OCI-LY3 (cell line): ENCODE data around the gene UBN1.
A peak's percentile ranks its signal among the peaks of the same experiment; 100 is the strongest.

Experiments
- H2AFZ ChIP-seq: fragments of 200-600, 300-600 bp; shearing (Covaris generic); 2 replicates; pipeline ENCODE4 v1.6.0; 2014; ENCODE audit warnings: antibody characterized with exemption, low read depth, low read length
- H3K27ac ChIP-seq: fragments of 200-600, 300-600 bp; sonication (generic); 2 replicates; pipeline ENCODE4 v1.5.1; 2014; ENCODE audit warnings: mild to moderate bottlenecking, low read length, moderate library complexity, mixed read lengths
- H3K27me3 ChIP-seq: fragments of 200-600, 300-600 bp; sonication (generic); 2 replicates; pipeline ENCODE4 v1.6.1; 2014; ENCODE audit warnings: low read depth, low read length, mixed read lengths
- H3K36me3 ChIP-seq: fragments of 200-600, 300-600 bp; sonication (generic); replicated peaks from 2 replicates; pipeline ENCODE3; 2014; ENCODE audit warnings: low read depth, low read length, mixed read lengths
- H3K4me1 ChIP-seq: fragments of 300-600, 200-600 bp; sonication (generic); 2 replicates; pipeline ENCODE4 v1.6.1; 2014; ENCODE audit warnings: low read length, mixed read lengths
- H3K4me2 ChIP-seq: fragments of 200-600, 300-600 bp; sonication (generic); 2 replicates; pipeline ENCODE4 v1.6.1; 2014; ENCODE audit warnings: low read length, mixed read lengths
- H3K4me3 ChIP-seq: fragments of 300-600, 200-600 bp; sonication (generic); 2 replicates; pipeline ENCODE4 v1.5.1; 2014; ENCODE audit warnings: antibody characterized with exemption, mild to moderate bottlenecking, low read length, moderate library complexity
- H3K79me2 ChIP-seq: fragments of 300-600, 200-600 bp; shearing (Covaris generic); 2 replicates; pipeline ENCODE4 v1.6.1; 2014; ENCODE audit warnings: mild to moderate bottlenecking, low read length, mixed read lengths
- H3K9ac ChIP-seq: fragments of 300-600, 200-600 bp; shearing (Covaris generic); 2 replicates; pipeline ENCODE4 v1.6.0; 2014; ENCODE audit warnings: mild to moderate bottlenecking, low read length, moderate library complexity
- H3K9me3 ChIP-seq: fragments of 200-600, 300-600 bp; shearing (Covaris generic); 2 replicates; pipeline ENCODE4 v1.6.1; 2014; ENCODE audit warnings: low read length, mixed read lengths; ENCODE audit not compliant: insufficient read depth
- H4K20me1 ChIP-seq: fragments of 200-600, 300-600 bp; sonication (generic); 2 replicates; pipeline ENCODE4 v1.6.1; 2016; ENCODE audit warnings: low read length, mixed read lengths; ENCODE audit not compliant: insufficient read depth
- EZH2phosphoT487 ChIP-seq: fragments of 200-600 bp; shearing (Covaris generic); IDR thresholded peaks from 2 replicates; pipeline ENCODE4 v1.6.1; 2018; ENCODE audit warnings: antibody characterized with exemption, mixed run types, low read depth
- TF ChIP-seq, protein P1 (sequence below): fragments of 200-600, 300-600 bp; sonication (generic); IDR thresholded peaks from 2 replicates; pipeline ENCODE4 v1.5.1; 2014; ENCODE audit warnings: antibody characterized with exemption, low read length, low read depth

Gene UBN1

DNA sequence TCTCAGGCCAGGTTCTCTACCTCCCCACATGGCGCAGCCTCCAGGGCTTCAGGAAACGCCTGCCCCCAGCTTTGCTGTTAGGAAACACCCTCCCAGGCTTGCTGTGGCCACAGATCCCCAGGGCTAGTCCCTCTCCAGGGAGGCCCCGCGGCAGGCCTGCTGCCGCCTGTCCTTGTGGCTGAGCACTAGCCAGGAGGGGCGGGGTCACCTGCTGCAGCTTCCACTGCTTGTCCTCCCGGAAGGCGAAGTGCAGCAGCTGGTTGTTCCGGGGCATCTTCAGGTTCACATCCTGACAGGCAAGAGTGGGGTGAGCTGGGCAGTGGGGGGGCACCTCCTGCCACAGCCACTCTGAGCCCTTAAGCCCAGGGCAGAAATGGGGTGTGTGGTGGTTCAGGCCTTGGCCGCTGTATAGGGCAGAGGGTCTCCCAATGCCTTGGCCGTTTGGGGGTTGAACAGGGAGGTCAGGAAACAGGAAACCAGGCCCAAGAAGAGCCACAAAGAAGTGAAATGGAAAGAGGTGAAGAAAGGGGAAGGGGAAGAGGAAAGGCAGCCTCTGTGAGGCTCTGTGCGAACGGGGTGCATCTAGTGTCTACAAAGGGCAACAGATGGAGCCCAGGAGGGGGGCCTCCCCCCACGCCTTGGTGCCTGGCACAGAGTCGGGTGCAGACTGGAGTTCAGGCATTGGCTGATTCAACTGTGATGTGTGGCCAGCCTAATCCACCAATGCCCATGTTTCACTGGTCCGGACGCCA lies 46.8 kb upstream of the UBN1 start:
- H3K79me2 ChIP-seq: no peaks in the 10 kb centered on the region
- H3K27me3 ChIP-seq: no peaks in the 10 kb centered on the region
- H3K4me2 ChIP-seq: no peak overlapping the region
- no peaks in the 10 kb centered on the region for H3K36me3 ChIP-seq
- no peak overlapping the region for H3K27ac ChIP-seq
- H3K4me1 ChIP-seq: peaks cover 17% of the 10 kb centered on the region
- TF ChIP-seq, protein P1, sequence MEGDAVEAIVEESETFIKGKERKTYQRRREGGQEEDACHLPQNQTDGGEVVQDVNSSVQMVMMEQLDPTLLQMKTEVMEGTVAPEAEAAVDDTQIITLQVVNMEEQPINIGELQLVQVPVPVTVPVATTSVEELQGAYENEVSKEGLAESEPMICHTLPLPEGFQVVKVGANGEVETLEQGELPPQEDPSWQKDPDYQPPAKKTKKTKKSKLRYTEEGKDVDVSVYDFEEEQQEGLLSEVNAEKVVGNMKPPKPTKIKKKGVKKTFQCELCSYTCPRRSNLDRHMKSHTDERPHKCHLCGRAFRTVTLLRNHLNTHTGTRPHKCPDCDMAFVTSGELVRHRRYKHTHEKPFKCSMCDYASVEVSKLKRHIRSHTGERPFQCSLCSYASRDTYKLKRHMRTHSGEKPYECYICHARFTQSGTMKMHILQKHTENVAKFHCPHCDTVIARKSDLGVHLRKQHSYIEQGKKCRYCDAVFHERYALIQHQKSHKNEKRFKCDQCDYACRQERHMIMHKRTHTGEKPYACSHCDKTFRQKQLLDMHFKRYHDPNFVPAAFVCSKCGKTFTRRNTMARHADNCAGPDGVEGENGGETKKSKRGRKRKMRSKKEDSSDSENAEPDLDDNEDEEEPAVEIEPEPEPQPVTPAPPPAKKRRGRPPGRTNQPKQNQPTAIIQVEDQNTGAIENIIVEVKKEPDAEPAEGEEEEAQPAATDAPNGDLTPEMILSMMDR: no peak
- TF ChIP-seq EZH2phosphoT487: no peak
- no peaks in the 10 kb centered on the region for H3K9me3 ChIP-seq
- no peak overlapping the region for H3K9ac ChIP-seq
- H2AFZ ChIP-seq: no peak overlapping the region
- H3K4me3 ChIP-seq: no peak overlapping the region
- no peaks in the 10 kb centered on the region for H4K20me1 ChIP-seq

DNA sequence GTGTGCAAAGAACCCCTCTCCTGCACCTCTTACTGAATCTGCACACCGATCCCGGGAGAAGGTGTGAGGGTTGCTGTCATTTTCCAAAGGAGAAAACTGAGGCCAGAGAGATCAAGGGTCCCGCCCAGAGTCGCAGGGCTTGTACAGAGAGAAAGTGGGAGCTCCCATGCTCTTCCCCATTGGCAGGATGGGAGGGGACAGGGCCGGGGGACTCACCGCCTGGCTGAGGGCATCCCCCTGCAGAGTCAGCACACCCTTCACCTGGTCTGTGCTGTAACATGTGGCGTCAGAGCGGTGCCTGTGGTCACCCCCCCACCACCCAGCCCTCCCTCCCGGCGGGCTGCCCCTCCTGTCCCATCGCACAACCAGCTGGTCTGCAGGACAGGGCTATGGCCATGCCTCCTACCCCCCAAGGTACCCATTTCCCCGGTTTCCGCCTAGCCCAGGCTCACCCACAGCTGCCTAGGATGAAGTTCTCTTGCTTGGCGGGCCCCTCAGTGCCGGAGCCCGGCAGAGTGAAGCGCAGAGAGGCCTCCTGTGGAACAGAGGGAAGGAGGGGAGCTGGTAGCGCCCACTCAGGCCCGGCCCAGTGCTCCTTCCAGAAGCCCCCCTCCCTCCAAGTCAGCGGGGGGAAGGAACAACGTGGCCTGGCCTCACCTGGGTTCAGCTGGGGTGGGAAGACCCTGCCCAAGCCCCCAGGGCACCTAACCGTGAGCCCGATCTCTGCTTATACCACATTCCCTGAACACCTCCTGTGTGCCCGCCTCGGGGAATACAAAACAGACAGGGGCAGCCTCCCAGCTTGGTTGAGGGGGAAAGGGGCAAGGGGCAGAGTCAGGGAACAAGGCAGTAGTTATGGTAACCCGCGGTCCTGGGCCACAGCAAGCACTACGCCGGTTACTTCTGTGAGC lies 46.0 kb upstream of the UBN1 start:
- Histone ChIP-seq H3K27me3 (no peaks in the 10 kb centered on the region), H3K9me3 (no peaks in the 10 kb centered on the region), H3K4me2 (peak overlapping the region; percentile 96), H4K20me1 (no peaks in the 10 kb centered on the region), H3K9ac (peak overlapping the region; percentile 69), H2AFZ (peak overlapping the region; percentile 83), H3K36me3 (peaks cover 2% of the 10 kb centered on the region), H3K4me3 (peak overlapping the region; percentile 85), H3K79me2 (no peaks in the 10 kb centered on the region), H3K4me1 (peaks cover 17% of the 10 kb centered on the region), H3K27ac (peak overlapping the region; percentile 57)
- TF ChIP-seq EZH2phosphoT487: no peak
- TF ChIP-seq, protein P1: no peak

DNA sequence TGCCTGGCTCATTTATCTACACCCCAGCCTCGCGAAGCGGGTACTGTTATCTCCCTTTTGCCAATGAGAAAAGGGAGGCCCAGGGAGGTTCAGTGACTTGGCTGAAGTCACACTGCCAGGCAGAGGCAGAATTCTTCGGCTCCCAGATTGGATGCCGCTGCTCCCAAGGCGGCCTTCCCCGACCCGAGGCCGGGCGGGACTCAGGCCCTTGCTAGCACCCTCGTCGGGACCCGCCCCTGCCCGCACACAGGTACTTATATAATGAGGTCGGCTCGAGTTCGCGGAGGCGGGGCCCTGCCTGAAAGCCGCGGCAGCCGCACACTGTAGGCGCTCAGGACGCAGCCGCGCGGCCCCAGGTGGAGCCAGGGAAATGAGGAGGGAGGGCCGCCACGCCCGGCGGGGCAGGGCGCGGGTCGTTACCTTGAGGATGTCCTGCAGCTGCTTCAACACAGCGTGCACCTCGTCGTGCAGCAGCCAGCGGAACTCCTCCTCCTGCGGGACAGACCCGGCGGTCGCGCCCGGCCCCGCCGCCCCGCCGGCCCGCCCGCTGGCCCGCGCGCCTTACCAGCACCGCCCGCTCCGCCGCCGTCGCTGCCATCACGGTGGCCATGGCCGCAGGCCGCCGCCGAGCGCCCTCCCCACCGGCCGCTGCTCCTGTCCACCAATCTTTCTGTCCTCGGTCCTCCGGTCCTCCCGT lies 45.2 kb upstream of the UBN1 start, which contains the start of gene ROGDI:
Gene ROGDI, minus strand, starts transcription at position 672 of the 697 bp plus-strand sequence. Its CDS starts 62 bp downstream, at position 610.
- Histone ChIP-seq H3K79me2 (no peaks in the 10 kb centered on the region), H2AFZ (peak within 1 kb of the TSS; percentile 83), H3K9me3 (no peaks in the 10 kb centered on the region), H3K27ac (peak within 1 kb of the TSS; percentile 79), H3K4me2 (peak within 1 kb of the TSS; percentile 96), H3K27me3 (no peaks in the 10 kb centered on the region), H3K36me3 (peaks cover 2% of the 10 kb centered on the region), H3K4me3 (peak within 1 kb of the TSS; percentile 85), H3K9ac (peak within 1 kb of the TSS; percentile 69), H3K4me1 (peaks cover 17% of the 10 kb centered on the region), H4K20me1 (no peaks in the 10 kb centered on the region)
- TF ChIP-seq, protein P1: no peak
- no peak for TF ChIP-seq EZH2phosphoT487
